ENCODE data around the gene ADGRA1.

The ADGRA1 gene

DNA sequence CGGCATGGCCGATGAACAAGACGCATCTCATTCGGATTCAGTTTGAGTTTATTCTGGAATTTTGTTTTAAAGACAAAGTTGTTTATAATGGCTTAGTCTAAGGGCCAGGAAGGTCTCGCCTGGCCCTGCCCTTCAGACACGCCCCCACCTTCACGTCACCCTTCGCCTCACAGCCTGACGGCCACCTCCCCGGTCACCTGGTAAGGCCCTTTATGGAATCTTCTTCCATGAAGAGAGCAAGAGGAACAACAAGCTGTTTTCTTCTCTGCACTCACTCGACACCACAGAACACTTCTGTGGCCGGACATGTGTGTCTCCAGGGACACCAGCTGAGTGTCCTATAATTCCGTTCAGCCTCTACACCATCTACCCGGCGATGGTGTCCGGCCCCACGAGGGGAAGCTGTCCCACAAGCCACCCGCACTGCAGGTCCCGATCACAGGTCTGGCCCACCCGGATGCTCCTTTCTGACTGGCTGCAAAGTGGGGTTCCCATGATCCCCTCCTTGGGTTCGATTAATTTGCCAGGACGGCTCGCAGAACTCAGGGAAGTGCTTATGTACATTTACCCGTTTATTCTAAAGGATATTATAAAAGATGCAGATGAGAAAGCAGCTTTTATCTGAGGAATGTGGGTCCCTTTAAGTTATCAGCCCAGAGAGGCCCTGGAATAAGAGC is 54.9 kb downstream of the ADGRA1 start:
- Histone ChIP-seq H3K9me3 (ENCODE audit: control insufficient read depth, insufficient read depth, low read depth, low read length) (no peaks in the 10 kb centered on the region), H3K27ac (ENCODE audit: extremely low read depth, low read depth, low read length) (no peak overlapping the region), H3K36me3 (ENCODE audit: control insufficient read depth in 2 of 2, insufficient read depth in 1 of 2, low read length in 2 of 2) (no peaks in the 10 kb centered on the region), H3K4me3 (ENCODE audit: low read depth, low read length) (no peak overlapping the region), H3K4me1 (ENCODE audit: control insufficient read depth, insufficient read depth, low read length) (no peaks in the 10 kb centered on the region)
- ChIA-PET CTCF (interaction anchor here (0.5 to 2.2 kb wide), 14 partner anchors 13 to 467 kb away, joined by 3 to 7 read pairs (median 4); no protein-coding TSS in a partner anchor), POLR2A (no interaction called here)
- no peak for TF ChIP-seq ZNF529 (tag by site-specific recombination; IDR thresholded peaks at IDR 0.05; ENCODE audit: insufficient replicate concordance)
- TF ChIP-seq ZNF391 (tag by site-specific recombination; IDR thresholded peaks at IDR 0.05; ENCODE audit: borderline replicate concordance, low read depth): no peak
- no peak for TF ChIP-seq ZNF473 (tag by site-specific recombination; IDR thresholded peaks at IDR 0.05)
- no peak for TF ChIP-seq YY1 (tag by site-specific recombination; IDR thresholded peaks at IDR 0.05)
- no peak for TF ChIP-seq ZNF530 (tag by site-specific recombination; IDR thresholded peaks at IDR 0.05; ENCODE audit: low read depth)
- no peak for TF ChIP-seq ZNF600 (tag by site-specific recombination; IDR thresholded peaks at IDR 0.05)
- TF ChIP-seq ZNF37A (tag by site-specific recombination; IDR thresholded peaks at IDR 0.05): no peak
- TF ChIP-seq, protein P1, sequence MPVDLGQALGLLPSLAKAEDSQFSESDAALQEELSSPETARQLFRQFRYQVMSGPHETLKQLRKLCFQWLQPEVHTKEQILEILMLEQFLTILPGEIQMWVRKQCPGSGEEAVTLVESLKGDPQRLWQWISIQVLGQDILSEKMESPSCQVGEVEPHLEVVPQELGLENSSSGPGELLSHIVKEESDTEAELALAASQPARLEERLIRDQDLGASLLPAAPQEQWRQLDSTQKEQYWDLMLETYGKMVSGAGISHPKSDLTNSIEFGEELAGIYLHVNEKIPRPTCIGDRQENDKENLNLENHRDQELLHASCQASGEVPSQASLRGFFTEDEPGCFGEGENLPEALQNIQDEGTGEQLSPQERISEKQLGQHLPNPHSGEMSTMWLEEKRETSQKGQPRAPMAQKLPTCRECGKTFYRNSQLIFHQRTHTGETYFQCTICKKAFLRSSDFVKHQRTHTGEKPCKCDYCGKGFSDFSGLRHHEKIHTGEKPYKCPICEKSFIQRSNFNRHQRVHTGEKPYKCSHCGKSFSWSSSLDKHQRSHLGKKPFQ (tag by site-specific recombination; IDR thresholded peaks at IDR 0.05): no peak
- TF ChIP-seq ZNF544 (tag by site-specific recombination; IDR thresholded peaks at IDR 0.05): no peak
- TF ChIP-seq, protein P2, sequence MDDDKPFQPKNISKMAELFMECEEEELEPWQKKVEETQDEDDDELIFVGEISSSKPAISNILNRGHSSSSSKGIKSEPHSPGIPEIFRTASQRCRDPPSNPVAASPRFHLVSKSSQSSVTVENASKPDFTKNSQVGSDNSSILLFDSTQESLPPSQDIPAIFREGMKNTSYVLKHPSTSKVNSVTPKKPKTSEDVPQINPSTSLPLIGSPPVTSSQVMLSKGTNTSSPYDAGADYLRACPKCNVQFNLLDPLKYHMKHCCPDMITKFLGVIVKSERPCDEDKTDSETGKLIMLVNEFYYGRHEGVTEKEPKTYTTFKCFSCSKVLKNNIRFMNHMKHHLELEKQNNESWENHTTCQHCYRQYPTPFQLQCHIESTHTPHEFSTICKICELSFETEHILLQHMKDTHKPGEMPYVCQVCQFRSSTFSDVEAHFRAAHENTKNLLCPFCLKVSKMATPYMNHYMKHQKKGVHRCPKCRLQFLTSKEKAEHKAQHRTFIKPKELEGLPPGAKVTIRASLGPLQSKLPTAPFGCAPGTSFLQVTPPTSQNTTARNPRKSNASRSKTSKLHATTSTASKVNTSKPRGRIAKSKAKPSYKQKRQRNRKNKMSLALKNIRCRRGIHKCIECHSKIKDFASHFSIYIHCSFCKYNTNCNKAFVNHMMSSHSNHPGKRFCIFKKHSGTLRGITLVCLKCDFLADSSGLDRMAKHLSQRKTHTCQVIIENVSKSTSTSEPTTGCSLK (tag by site-specific recombination; IDR thresholded peaks at IDR 0.05): no peak
- TF ChIP-seq ZNF596 (tag by site-specific recombination; IDR thresholded peaks at IDR 0.05): no peak
- no peak for TF ChIP-seq MZF1 (tag by site-specific recombination; IDR thresholded peaks at IDR 0.05; ENCODE audit: borderline replicate concordance)

DNA sequence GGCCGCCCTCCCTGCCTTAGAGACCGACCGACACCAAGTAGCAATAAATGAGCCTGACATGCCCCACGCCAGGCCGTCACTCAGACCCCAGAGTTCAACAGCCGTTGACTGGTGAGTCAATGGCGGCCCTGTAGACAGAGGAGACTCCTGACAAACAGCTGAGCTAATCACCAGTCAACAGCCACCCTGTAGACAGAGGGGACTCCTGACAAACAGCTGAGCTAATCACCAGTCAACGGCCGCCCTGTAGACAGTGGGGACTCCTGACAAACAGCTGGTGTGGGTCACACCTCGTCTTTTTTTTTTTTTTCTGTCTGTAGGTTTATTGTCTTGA is 55.4 kb downstream of the ADGRA1 start:
- TF ChIP-seq ZNF394 (tag by site-specific recombination; IDR thresholded peaks at IDR 0.05; ENCODE audit: borderline replicate concordance) (no peak), ZNF280D (tag by site-specific recombination; IDR thresholded peaks at IDR 0.05) (no peak), ZEB2 (tag by site-specific recombination; IDR thresholded peaks at IDR 0.05) (no peak), ZNF302 (tag by site-specific recombination; IDR thresholded peaks at IDR 0.05; ENCODE audit: low read depth) (no peak), GFI1B (tag by site-specific recombination; IDR thresholded peaks at IDR 0.05) (no peak)
- TF ChIP-seq, protein P3, sequence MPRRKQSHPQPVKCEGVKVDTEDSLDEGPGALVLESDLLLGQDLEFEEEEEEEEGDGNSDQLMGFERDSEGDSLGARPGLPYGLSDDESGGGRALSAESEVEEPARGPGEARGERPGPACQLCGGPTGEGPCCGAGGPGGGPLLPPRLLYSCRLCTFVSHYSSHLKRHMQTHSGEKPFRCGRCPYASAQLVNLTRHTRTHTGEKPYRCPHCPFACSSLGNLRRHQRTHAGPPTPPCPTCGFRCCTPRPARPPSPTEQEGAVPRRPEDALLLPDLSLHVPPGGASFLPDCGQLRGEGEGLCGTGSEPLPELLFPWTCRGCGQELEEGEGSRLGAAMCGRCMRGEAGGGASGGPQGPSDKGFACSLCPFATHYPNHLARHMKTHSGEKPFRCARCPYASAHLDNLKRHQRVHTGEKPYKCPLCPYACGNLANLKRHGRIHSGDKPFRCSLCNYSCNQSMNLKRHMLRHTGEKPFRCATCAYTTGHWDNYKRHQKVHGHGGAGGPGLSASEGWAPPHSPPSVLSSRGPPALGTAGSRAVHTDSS (tag by site-specific recombination; IDR thresholded peaks at IDR 0.05): no peak
- TF ChIP-seq, protein P4, sequence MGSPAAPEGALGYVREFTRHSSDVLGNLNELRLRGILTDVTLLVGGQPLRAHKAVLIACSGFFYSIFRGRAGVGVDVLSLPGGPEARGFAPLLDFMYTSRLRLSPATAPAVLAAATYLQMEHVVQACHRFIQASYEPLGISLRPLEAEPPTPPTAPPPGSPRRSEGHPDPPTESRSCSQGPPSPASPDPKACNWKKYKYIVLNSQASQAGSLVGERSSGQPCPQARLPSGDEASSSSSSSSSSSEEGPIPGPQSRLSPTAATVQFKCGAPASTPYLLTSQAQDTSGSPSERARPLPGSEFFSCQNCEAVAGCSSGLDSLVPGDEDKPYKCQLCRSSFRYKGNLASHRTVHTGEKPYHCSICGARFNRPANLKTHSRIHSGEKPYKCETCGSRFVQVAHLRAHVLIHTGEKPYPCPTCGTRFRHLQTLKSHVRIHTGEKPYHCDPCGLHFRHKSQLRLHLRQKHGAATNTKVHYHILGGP (tag by site-specific recombination; IDR thresholded peaks at IDR 0.05): no peak
- Histone ChIP-seq H3K4me3 (ENCODE audit: low read depth, low read length) (no peak overlapping the region), H3K27ac (ENCODE audit: extremely low read depth, low read depth, low read length) (no peak overlapping the region), H3K36me3 (ENCODE audit: control insufficient read depth in 2 of 2, insufficient read depth in 1 of 2, low read length in 2 of 2) (no peaks in the 10 kb centered on the region), H3K9me3 (ENCODE audit: control insufficient read depth, insufficient read depth, low read depth, low read length) (no peaks in the 10 kb centered on the region), H3K4me1 (ENCODE audit: control insufficient read depth, insufficient read depth, low read length) (no peaks in the 10 kb centered on the region)
- ChIA-PET CTCF (interaction anchor here (0.5 to 2.2 kb wide), 26 partner anchors 10 to 466 kb away, joined by 3 to 9 read pairs (median 4); no protein-coding TSS in a partner anchor), POLR2A (no interaction called here)
